GM23338 (cell line): ENCODE data around the gene PPP1R37.

ENCODE experiments used
- POLR2AphosphoS5 ChIP-seq: IDR thresholded peaks from 2 replicates; pipeline ENCODE4 v1.6.1; 2016; ENCODE audit warnings: antibody characterized with exemption, low read depth
- TF ChIP-seq, protein P1 (sequence below), 2 experiments: fragments of 200-600 bp in 1 of 2; sonication (generic) in 1 of 2; conservative IDR thresholded peaks; 2 replicates each; pipeline versions ENCODE4 v1.5.1 to v1.6.1; 2016 to 2017; ENCODE audit warnings: antibody characterized with exemption in 2 of 2, low read depth in 2 of 2, mild to moderate bottlenecking in 2 of 2, moderate library complexity in 1 of 2

DNA sequence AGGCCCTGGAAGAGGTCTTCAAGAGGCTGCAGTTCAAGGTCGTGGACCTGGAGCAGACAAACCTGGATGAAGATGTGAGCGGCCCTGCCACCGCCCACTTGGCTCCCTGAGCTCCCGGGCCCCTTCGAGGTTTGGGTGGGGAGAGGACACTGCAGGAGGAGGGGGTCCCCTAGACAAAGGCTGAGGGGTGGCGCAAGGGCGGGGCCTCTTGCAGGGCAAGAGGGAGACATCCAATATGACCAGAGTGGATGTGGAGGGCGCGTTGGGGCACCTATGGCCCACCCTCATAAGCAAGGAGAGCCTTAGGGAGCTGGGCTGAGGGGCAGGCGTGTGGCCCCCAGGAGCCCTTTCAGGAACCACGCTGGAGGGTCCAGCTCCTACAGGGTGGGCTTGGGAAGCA lies 47.6 kb downstream of the PPP1R37 start:
- TF ChIP-seq POLR2AphosphoS5: no peak
- TF ChIP-seq, protein P1, sequence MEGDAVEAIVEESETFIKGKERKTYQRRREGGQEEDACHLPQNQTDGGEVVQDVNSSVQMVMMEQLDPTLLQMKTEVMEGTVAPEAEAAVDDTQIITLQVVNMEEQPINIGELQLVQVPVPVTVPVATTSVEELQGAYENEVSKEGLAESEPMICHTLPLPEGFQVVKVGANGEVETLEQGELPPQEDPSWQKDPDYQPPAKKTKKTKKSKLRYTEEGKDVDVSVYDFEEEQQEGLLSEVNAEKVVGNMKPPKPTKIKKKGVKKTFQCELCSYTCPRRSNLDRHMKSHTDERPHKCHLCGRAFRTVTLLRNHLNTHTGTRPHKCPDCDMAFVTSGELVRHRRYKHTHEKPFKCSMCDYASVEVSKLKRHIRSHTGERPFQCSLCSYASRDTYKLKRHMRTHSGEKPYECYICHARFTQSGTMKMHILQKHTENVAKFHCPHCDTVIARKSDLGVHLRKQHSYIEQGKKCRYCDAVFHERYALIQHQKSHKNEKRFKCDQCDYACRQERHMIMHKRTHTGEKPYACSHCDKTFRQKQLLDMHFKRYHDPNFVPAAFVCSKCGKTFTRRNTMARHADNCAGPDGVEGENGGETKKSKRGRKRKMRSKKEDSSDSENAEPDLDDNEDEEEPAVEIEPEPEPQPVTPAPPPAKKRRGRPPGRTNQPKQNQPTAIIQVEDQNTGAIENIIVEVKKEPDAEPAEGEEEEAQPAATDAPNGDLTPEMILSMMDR (conservative IDR thresholded peaks at IDR 0.05; ENCODE audit: low read depth in 2 of 2): no peak
